Measurements from ENCODE around the gene CREB5.

- TF ChIP-seq, protein P1, sequence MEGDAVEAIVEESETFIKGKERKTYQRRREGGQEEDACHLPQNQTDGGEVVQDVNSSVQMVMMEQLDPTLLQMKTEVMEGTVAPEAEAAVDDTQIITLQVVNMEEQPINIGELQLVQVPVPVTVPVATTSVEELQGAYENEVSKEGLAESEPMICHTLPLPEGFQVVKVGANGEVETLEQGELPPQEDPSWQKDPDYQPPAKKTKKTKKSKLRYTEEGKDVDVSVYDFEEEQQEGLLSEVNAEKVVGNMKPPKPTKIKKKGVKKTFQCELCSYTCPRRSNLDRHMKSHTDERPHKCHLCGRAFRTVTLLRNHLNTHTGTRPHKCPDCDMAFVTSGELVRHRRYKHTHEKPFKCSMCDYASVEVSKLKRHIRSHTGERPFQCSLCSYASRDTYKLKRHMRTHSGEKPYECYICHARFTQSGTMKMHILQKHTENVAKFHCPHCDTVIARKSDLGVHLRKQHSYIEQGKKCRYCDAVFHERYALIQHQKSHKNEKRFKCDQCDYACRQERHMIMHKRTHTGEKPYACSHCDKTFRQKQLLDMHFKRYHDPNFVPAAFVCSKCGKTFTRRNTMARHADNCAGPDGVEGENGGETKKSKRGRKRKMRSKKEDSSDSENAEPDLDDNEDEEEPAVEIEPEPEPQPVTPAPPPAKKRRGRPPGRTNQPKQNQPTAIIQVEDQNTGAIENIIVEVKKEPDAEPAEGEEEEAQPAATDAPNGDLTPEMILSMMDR (IDR thresholded peaks at IDR 0.05; ENCODE audit: extremely low read depth in 1 of 2, insufficient read depth in 1 of 2, low read depth in 1 of 2, low read length in 2 of 2), result no peak
- no peak for TF ChIP-seq GATA2 (IDR thresholded peaks at IDR 0.05; ENCODE audit: insufficient read depth, insufficient read length, low read depth, low read length)
- TF ChIP-seq EZH2 (IDR thresholded peaks at IDR 0.05; ENCODE audit: borderline replicate concordance, low read depth, low read length, severe bottlenecking), result no peak
- TF ChIP-seq, protein P2, sequence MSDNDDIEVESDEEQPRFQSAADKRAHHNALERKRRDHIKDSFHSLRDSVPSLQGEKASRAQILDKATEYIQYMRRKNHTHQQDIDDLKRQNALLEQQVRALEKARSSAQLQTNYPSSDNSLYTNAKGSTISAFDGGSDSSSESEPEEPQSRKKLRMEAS (IDR thresholded peaks at IDR 0.05; ENCODE audit: insufficient read depth, insufficient read length), result no peak
- no peak for TF ChIP-seq POLR2A (IDR thresholded peaks at IDR 0.05; ENCODE audit: low read depth, low read length)
Measured at GRCh38 chr7:28572321-28573058, 160.2 kb downstream of the CREB5 start.

All from endothelial cell of umbilical vein (primary cell).